GM12872 (cell line): Measurements from ENCODE around the gene DNAH17.

Source experiments
- CTCF ChIP-seq: IDR thresholded peaks from 3 replicates; pipeline ENCODE4 v1.5.1; 2011; ENCODE audit warnings: low read depth, mild to moderate bottlenecking, low read length, moderate library complexity; ENCODE audit not compliant: insufficient read depth

DNAH17 gene

GRCh38 chr17:78379131-78379491 lies 198.1 kb downstream of the DNAH17 start:
- TF ChIP-seq CTCF: no peak

- no peak for TF ChIP-seq CTCF
Observed at GRCh38 chr17:78378225-78379130, 198.7 kb downstream of the DNAH17 start, which contains the start of gene PGS1. Gene PGS1 (plus strand): TSS chr17:78378649. CDS start chr17:78378666, 17 bp downstream.

GRCh38 chr17:78377858-78378224 lies 199.4 kb downstream of the DNAH17 start:
- TF ChIP-seq CTCF: no peak

GRCh38 chr17:78376161-78376560 lies 201.0 kb downstream of the DNAH17 start:
- no peak for TF ChIP-seq CTCF

GRCh38 chr17:78375401-78376151 lies 201.6 kb downstream of the DNAH17 start:
- TF ChIP-seq CTCF: no peak

GRCh38 chr17:78374631-78375274 lies 202.4 kb downstream of the DNAH17 start:
- TF ChIP-seq CTCF: no peak

- no peak for TF ChIP-seq CTCF
Observed at GRCh38 chr17:78374189-78374588, 203.0 kb downstream of the DNAH17 start.
